IPS-20b (cell line): Measurements from ENCODE around the gene SLAMF9.
A peak's percentile ranks its signal among the peaks of the same experiment; 100 is the strongest.

Source experiments
- H3K27ac ChIP-seq: one replicate; pipeline ENCODE4 v1.5.1; 2013; ENCODE audit warnings: low read length
- H3K27me3 ChIP-seq: 2 replicates; pipeline ENCODE4 v1.6.1; 2013; ENCODE audit warnings: mild to moderate bottlenecking, low read length, inconsistent platforms; ENCODE audit not compliant: insufficient read depth
- H3K36me3 ChIP-seq: 2 replicates; pipeline ENCODE4 v1.6.1; 2013; ENCODE audit warnings: low read depth, mild to moderate bottlenecking, inconsistent platforms, low read length, moderate library complexity; ENCODE audit not compliant: insufficient read depth
- H3K4me1 ChIP-seq: 2 replicates; pipeline ENCODE4 v1.6.1; 2013; ENCODE audit warnings: mild to moderate bottlenecking, control low read depth, inconsistent platforms, low read length, moderate library complexity; ENCODE audit not compliant: insufficient read depth
- H3K4me3 ChIP-seq: 2 replicates; pipeline ENCODE4 v1.5.1; 2013; ENCODE audit warnings: mild to moderate bottlenecking, low read length, inconsistent platforms
- H3K9ac ChIP-seq: 2 replicates; pipeline ENCODE4 v1.6.1; 2013; ENCODE audit warnings: low read depth, mild to moderate bottlenecking, inconsistent platforms, low read length, moderate library complexity
- H3K9me3 ChIP-seq: 2 replicates; pipeline ENCODE4 v1.6.1; 2013; ENCODE audit warnings: mild to moderate bottlenecking, low read depth, low read length, inconsistent platforms; ENCODE audit not compliant: insufficient read depth

SLAMF9 gene

DNA sequence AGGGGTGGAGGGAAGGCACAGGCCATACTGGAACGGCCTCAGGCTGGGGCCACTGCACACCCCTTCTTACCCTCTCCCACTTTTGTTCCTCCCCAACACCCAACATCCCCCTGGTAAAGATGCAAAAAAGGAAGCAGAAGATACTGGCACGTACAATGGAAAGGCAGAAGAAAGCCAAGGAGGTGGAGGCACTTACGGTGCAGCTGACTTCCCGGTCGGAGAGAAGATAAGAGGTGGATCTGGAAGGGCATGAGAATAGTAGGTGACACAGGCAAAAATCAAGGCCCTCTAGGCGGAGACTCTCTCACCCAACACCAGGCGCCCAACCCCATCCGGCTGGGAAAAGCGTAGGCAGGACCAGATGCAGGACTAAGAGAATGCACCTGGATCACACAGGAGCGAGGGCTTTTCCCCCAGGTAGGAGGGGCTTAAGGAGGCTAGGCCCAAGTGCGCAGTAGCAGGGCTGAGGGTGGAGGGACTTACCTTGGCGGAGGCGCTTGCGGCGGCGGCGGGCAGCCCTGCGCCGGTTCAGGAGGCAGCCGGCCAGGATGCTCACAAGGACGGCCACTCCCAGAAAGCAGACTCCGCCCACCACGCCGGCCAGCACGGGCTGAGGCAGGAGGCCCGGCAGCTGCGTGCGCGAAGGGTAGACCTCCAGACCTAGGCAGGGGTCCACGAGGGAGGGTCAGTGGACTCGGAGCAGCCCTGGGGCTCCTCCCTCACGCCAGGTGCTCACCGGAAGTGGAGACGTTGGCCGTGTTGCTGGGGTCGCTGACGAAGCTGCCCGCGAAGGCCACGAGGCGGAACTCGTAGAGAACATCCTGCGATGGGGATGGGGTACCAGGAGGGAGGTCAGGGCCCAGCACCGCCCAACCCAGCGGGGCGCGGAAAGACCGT, 24.6 kb downstream of the SLAMF9 start:
- no peak overlapping the region for H3K4me3 ChIP-seq
- H3K27me3 ChIP-seq: peaks cover 8% of the 10 kb centered on the region; the same call in 1 of the 2 replicates

DNA sequence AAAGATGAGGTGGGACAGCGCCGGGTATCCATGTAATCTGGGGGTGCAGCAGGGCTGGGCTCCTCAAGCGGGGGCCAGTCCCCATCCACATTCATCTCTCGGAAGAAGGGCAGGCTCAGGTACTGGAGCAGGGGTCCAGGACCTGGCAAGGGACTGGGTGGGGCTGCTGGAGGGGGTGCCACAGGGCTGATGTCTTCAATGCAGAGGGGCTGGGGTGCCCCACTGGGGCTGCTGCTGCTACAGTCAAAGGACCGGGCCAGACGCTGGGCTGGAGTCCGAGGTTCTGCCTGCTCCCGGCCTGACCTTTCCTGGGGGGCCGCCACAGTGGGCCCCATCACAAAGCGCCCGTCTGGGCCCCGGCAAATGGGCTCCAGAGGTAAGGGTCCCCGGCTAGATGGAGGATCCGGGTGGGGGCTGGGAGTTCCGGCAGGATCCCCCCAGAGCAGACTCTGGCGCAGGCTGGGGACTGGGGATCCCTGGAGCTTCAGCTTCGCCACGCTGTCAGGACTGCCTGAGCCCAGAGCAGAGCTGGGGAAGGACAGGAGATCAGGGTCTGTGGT, 25.5 kb downstream of the SLAMF9 start:
- H3K4me3 ChIP-seq: no peak overlapping the region
- H3K9me3 ChIP-seq: no peaks in the 10 kb centered on the region
- H3K4me1 ChIP-seq: peaks cover 6% of the 10 kb centered on the region; the same call in 1 of the 2 replicates
- H3K36me3 ChIP-seq: peaks cover 57% of the 10 kb centered on the region
- no peak overlapping the region for H3K27ac ChIP-seq
- no peak overlapping the region for H3K9ac ChIP-seq
- peaks cover 16% of the 10 kb centered on the region for H3K27me3 ChIP-seq

More for the DNA sequence above, 24.6 kb downstream of the SLAMF9 start:
- no peaks in the 10 kb centered on the region for H3K4me1 ChIP-seq
- H3K36me3 ChIP-seq: peaks cover 66% of the 10 kb centered on the region
- no peaks in the 10 kb centered on the region for H3K9me3 ChIP-seq
- no peak overlapping the region for H3K27ac ChIP-seq
- H3K9ac ChIP-seq: no peak overlapping the region

GRCh38 chr1:159927849-159928431, 26.1 kb downstream of the SLAMF9 start:
- Histone ChIP-seq H3K4me1 (peaks cover 8% of the 10 kb centered on the region; the same call in 1 of the 2 replicates), H3K27ac (no peak overlapping the region), H3K9ac (no peak overlapping the region), H3K36me3 (peaks cover 52% of the 10 kb centered on the region), H3K4me3 (no peak overlapping the region), H3K9me3 (no peaks in the 10 kb centered on the region), H3K27me3 (peaks cover 19% of the 10 kb centered on the region)

- H3K4me3 ChIP-seq: no peak overlapping the region
- no peak overlapping the region for H3K9ac ChIP-seq
Measured at GRCh38 chr1:159927211-159927848, 26.7 kb downstream of the SLAMF9 start.

GRCh38 chr1:159925719-159926078, 28.3 kb downstream of the SLAMF9 start:
- H3K9me3 ChIP-seq: no peaks in the 10 kb centered on the region
- peak overlapping the region; percentile 71 for H3K4me3 ChIP-seq
- H3K27me3 ChIP-seq: peaks cover 19% of the 10 kb centered on the region
- H3K4me1 ChIP-seq: peaks cover 14% of the 10 kb centered on the region; the same call in 1 of the 2 replicates
- H3K9ac ChIP-seq: peak overlapping the region; percentile 6; the same call in 1 of the 2 replicates
- peaks cover 37% of the 10 kb centered on the region for H3K36me3 ChIP-seq
- no peak overlapping the region for H3K27ac ChIP-seq

More at GRCh38 chr1:159927211-159927848, 26.7 kb downstream of the SLAMF9 start:
- Histone ChIP-seq H3K9me3 (no peaks in the 10 kb centered on the region), H3K27me3 (peaks cover 19% of the 10 kb centered on the region), H3K4me1 (peaks cover 14% of the 10 kb centered on the region; the same call in 1 of the 2 replicates), H3K36me3 (peaks cover 46% of the 10 kb centered on the region), H3K27ac (no peak overlapping the region)

GRCh38 chr1:159924791-159925718, 29.0 kb downstream of the SLAMF9 start, which contains the start of gene TAGLN2:
TSS of gene TAGLN2 (minus strand) at chr1:159925507. CDS start at chr1:159920509, 4,998 bp downstream.
- Histone ChIP-seq H3K4me3 (peak within 1 kb of the TSS; percentile 71), H3K4me1 (peaks cover 14% of the 10 kb centered on the region; the same call in 1 of the 2 replicates), H3K36me3 (peaks cover 33% of the 10 kb centered on the region), H3K9me3 (no peaks in the 10 kb centered on the region), H3K27ac (no peak within 1 kb of the TSS), H3K27me3 (peaks cover 19% of the 10 kb centered on the region), H3K9ac (peak within 1 kb of the TSS; percentile 59)

- Histone ChIP-seq H3K27me3 (peaks cover 19% of the 10 kb centered on the region), H3K27ac (no peak overlapping the region), H3K4me1 (peaks cover 14% of the 10 kb centered on the region; the same call in 1 of the 2 replicates), H3K36me3 (peaks cover 33% of the 10 kb centered on the region), H3K9me3 (no peaks in the 10 kb centered on the region), H3K4me3 (peak overlapping the region; percentile 71), H3K9ac (peak overlapping the region; percentile 59; the same call in 1 of the 2 replicates)
Measured at GRCh38 chr1:159924025-159924790, 29.8 kb downstream of the SLAMF9 start.

- Histone ChIP-seq H3K9ac (peak overlapping the region; percentile 57; the same call in 1 of the 2 replicates), H3K4me1 (peaks cover 14% of the 10 kb centered on the region; the same call in 1 of the 2 replicates)
Measured at GRCh38 chr1:159923203-159924024, 30.6 kb downstream of the SLAMF9 start.

GRCh38 chr1:159922511-159923202, 31.4 kb downstream of the SLAMF9 start:
- peak overlapping the region; percentile 57; the same call in 1 of the 2 replicates for H3K9ac ChIP-seq
- H3K4me1 ChIP-seq: peaks cover 14% of the 10 kb centered on the region; the same call in 1 of the 2 replicates
- peaks cover 30% of the 10 kb centered on the region for H3K36me3 ChIP-seq
- no peak overlapping the region for H3K27ac ChIP-seq
- H3K27me3 ChIP-seq: peaks cover 19% of the 10 kb centered on the region
- H3K9me3 ChIP-seq: no peaks in the 10 kb centered on the region
- peak overlapping the region; percentile 71; the same call in 1 of the 2 replicates for H3K4me3 ChIP-seq

More at GRCh38 chr1:159923203-159924024, 30.6 kb downstream of the SLAMF9 start:
- peak overlapping the region; percentile 71 for H3K4me3 ChIP-seq
- H3K9me3 ChIP-seq: no peaks in the 10 kb centered on the region
- peaks cover 19% of the 10 kb centered on the region for H3K27me3 ChIP-seq
- no peak overlapping the region for H3K27ac ChIP-seq
- H3K36me3 ChIP-seq: peaks cover 35% of the 10 kb centered on the region
